Suprapubic skin (tissue), 3 donors: ENCODE data around the gene FREY1.

Experiments used
- CTCF ChIP-seq, 2 donors: fragments of 200-600 bp in 1 of 2; fragments of 450-650 bp in 1 of 2; sonication (generic) in 1 of 2; IDR thresholded peaks; one replicate each; pipeline ENCODE4 v1.5.1; 2016 to 2019; ENCODE audit warnings: antibody characterized with exemption in 2 of 2, mild to moderate bottlenecking in 1 of 2, moderate library complexity in 1 of 2
- POLR2A ChIP-seq, 2 donors: fragments of 450-650 bp; IDR thresholded peaks; one replicate each; pipeline ENCODE4 v1.6.1; 2017; ENCODE audit warnings: antibody characterized with exemption in 2 of 2, mild to moderate bottlenecking in 2 of 2, moderate library complexity in 2 of 2

GRCh38 chr11:45860348-45860747, 46.7 kb downstream of the FREY1 start:
- TF ChIP-seq CTCF (IDR thresholded peaks at IDR 0.05): no peak
- no peak for TF ChIP-seq POLR2A (IDR thresholded peaks at IDR 0.05)
